Activated T-helper 1 cell treated with anti-CD3 and anti-CD28 coated beads, Interleukin-2, amount 50 U/mL, for 16 hours (primary cell): ENCODE results near the gene UBQLN4.

Source experiments
- DNase-seq, 2 donors: peaks; one replicate each; pipeline ENCODE4 v3.0.0-alpha.2; 2020; ENCODE audit warnings: low read depth in 1 of 2, low spot score in 1 of 2

The UBQLN4 gene

DNA sequence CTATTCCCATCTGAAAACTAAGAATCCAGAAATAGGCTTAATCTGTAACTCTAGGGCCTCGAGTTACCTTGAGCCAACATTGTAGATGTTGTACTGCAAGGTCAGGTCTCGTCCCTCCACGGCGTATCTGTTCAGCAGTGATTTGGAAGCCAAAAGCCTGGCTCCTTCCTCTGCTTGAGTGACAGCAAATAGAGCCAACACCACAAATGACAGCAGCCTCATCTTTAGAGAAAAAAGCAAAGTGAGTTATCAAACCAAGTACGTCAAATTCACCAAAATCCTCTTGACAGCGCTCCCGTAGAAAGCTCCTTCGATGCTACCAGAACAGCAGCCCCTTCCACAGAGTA, 33.7 kb downstream of the UBQLN4 start:
- DNase-seq, result no peak

DNA sequence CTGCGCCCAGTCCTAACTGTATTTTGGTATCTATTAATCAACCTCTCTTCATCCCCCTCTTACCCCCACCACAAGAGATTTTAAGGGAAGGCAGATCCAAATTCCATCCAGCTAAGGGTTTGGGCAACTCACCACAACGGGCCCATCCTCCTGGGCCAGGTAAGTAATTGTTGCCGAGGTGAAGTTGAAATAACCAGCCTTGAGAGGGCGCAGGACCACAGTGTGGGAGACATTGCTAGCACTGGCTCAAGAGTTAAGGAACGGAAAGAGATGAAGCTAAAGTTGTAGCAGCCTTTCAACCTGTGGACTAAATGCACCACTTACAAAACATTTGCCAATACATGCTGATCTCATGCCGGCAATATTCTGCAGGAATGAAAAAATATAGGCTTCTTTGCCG, 38.8 kb downstream of the UBQLN4 start:
- DNase-seq, result no peak

DNA sequence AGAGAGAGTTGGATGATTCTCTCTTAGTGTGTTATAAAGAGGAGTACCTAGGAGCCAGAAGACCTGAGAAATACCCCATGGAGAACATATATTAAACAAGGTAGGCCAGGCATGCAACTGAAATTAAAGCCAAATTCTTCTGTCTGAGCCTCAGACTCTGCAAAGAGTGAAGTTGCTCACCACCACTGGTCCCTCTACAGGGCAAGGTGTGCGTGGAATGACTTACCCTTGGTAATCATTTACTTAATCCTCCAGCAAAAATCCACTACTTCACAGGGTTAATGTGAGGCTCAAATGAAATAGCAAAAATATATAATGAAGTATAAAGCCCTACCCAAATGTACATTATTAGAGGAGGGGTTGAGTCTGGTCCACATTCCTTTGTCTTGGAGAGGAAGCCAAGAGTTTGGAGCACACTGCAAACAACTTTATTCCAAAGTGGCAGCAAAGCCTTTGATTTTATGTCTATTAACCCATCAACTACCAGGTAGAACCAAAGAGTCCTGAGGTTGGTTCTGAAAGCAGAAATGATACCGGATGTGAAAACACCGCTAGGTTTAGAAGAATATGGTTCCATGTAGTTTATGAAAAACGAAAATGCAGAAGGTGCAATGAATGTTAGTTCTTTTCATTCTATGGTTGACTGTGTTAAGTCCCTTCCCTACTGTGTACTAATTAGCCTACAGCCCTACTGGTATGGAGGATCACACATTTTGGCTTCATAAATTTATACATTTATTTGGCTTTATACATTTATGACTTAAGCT, 41.4 kb downstream of the UBQLN4 start:
- DNase-seq, result no peak

DNA sequence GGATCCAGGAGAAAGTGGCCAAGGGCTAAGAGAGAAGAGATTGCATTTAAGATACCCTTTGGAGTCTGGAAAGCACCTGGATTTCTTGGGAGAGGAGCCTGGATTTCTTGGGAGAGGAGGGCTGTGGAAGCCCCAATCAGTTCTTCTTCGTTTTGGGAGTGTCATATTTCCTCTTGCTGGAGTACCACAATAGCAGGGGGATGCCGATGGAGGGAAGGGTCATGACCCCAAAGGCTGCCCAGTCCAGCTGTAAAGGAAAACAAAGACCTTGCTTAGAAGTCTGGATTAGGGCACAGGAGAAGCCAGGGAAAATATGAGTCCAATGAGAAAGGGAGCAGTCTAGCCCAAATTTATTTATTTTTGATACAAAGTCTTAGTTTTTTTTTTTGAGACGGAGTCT, 44.2 kb downstream of the UBQLN4 start:
- no peak for DNase-seq

DNA sequence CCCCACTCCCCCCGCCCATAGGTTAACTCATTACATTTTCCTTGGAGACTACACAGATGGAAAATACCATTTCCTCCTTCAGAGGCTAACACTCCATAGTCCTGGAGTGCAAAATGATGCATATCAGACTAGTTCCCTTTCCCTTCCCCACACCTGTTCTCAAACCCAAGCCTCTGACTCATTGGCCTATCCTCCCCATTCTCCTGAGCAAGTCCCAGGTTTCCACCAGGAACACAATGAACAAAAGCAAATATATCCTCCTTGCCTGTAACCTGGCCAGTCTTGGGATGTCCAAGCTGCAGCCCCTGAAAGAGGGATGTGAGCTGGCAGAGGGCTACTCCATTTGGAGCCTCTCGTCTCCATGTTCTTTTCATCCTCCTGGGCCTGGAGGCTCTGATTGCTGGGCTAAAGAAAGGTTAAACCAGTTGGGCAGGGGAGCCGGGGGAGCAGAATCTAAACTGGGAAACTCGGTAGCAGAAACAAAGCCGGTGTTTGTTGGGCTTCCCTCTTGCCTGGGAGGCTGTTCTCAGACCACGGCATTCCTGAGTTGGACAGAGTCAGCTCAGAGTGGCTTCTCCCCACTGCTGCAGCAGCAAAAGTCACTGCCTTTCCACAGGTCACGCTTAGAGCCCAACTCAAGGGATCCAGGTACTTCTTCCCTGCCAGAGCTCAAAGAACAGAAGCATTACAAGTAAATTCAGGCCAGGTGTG, 46.8 kb downstream of the UBQLN4 start:
- DNase-seq, result no peak

DNA sequence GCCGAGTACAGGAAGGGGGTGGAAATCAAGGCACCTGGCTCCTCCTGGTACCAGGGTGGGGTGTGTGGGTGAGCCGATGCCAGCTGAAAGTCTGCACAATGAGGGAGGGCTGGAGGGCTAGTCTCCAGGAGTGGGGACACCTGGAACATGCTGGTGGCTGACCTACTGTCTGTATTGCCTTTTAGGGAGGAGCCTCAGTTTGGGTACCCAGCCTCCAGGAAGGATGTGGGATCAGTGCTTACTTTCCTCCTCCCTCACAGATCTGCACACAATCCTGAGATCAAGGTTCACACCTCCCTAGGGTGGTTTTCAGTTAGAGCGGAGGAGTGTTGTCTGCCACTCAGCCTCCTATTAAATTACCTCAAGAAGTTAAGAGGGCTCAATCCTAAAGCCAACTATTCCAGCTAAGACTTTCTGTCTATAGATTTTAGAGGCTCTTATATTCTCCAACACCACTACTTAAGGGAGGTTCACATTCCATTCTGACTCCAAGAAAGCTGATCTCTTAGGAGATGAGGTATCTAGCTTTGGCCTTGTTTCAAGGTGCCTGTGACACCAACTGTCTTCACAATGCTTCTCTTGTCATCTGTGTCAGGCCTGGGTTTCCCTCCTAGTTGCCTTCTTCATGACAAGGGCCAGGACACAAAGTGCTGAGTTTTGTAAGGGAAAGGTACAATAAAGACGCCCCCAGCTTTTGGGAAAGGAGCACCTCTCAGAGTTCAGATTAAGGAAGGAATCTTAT, 48.6 kb downstream of the UBQLN4 start:
- DNase-seq, result no peak

DNA sequence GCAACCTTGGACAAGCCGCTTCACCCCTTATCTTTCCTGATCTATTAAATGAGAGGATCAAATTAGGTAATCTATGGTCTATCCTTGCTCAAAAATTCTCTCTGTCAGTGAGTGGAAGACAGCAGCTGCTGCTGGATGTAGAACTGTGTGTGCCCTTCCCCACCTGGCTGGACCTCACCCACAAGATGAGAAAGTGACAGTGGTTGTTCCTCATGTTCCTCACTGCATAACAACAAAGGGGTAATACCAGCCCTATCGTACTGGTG, 49.7 kb downstream of the UBQLN4 start:
- no peak for DNase-seq

DNA sequence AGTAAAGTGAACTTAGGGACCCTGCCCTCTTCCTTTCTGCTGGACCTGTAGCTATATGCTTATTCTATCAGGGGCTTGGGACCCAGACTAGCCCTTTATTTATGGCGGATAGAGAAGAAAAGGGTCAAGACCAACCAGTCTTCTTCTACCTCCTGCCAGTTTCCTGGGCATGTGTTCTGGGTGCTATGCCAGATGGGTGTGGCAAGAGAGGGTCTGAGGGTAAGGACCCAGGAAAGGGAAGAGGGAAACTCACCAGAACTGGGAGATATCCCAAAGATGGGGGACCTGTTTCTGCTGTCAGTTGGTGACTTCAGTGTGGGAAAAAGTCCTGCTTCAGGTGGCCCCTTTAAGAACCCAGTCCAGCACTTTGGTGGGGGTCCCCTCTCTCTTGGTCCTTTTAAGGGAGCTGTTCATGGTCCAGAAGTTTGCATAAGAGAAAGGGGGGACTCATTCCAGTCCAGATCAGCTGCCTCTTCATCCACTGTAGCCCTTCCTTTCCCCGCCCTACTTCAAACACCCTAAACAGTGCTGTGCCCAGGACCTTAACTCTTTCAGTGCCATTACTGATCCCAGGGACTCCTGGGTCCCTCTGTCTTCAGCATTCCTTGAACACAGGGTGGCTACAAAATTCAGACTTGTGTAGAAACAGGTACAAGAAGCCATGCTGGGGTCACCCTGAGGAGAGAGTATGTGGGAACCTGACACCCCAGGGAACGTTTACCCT, 51.2 kb downstream of the UBQLN4 start:
- no peak for DNase-seq

DNA sequence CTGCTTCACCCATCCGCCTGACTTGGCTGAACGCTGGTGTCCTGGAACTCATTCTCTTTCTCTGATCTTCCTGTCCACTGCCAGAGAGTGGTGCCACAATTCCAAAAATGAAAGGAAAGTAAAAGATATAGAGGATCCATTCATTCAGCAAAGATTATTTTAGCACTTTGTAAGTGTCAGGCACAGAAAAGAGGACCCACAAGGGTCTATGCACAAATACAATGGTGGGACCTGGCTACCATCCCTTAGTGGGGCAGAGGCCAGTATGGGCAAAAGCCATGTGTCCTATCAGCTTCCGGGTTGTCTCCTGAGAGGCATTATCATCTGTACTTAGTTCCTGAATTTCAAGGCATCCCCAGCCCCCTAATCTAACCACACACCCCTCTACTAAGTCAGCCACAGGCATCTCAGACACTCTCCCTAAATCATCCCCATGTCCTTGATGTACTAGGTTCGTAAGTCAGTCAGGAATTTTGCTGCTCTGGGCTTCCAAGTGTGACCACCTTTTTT, 51.9 kb downstream of the UBQLN4 start:
- no peak for DNase-seq

DNA sequence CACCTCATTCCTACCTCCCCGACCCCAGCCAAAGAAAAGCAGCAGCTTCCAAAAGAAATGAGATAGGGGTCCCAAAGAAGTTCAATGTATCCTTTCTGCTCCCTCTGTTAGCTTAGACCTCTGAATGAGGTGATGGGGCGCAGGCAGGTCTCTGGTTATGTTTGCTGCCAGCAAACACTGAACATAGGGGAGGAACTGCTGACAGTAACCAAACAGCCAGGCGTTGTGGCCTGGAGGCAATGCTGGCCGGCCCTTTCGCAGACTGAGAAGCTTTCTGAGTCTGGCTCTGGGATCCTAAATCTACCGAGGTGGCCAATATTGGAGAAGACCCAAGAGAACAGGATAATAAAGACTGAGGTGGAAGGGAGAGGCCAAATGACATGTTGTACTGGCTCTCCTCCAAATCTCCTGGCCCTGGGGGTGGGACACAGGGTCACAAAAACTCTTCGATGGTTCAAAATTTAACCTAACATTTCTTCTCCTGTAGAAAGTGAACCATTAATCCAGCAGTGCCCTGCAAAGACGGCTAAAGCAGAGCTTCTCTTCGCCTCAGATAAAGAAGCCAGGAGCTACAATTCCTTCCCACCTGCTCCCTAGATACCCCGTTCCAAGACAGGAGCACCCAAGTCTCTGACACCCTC, 52.5 kb downstream of the UBQLN4 start:
- DNase-seq, result no peak

DNA sequence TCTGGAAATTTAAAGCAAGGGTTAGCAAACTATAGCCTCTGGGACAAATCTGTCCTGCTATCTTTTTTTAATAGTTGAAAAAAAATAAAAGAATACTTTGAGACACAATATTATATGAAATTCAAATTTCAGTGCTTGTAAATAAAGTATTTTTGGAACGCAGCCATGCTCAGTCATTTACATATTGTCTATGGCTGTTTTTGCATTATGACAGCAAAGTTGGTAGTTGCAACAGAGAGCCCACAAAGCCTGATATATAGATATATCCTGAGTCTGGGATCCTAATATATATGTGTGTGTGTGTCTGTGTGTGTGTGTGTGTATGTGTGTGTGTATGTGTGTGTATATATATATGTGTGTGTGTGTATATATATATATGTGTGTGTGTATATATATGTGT, 53.6 kb downstream of the UBQLN4 start:
- no peak for DNase-seq

DNA sequence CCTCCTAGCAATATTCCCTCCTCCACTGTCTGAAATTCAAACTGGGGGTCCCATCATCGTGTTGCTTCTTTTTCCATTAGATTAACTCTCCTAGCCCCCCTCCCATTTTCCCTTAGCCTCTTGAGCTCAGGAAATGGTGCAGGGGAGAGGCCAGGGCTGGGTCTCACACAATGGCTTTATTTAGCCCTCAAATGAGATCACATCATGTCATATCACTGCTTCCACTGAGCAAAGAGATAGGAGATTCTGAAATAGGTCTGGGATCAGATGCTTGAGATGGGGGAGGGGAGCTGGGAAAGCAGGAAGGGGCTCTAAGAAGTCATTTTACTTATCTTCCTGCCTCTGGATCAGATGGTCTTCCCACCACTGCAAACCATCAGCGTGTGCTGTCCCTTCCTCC, 57.4 kb downstream of the UBQLN4 start:
- no peak for DNase-seq

DNA sequence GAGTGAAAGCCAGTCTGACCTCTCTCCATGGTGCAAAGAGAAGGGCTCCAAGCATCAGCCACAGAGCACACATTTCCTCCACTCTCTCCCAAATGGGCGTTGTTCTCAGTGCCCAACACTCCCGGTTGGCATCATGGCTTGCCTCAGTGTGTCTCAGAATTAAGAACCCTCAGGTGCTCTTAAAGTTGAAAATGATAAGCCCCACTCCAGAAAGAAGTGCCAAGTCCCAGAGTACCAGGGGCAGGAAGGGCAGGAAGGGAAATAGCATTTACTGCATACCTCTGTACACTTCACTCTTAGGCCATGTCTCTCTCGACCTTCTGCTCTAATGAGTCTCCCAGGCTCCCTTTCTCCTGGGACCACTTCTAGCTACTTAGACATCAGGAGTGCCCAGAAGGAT, 60.0 kb downstream of the UBQLN4 start:
- no peak for DNase-seq

DNA sequence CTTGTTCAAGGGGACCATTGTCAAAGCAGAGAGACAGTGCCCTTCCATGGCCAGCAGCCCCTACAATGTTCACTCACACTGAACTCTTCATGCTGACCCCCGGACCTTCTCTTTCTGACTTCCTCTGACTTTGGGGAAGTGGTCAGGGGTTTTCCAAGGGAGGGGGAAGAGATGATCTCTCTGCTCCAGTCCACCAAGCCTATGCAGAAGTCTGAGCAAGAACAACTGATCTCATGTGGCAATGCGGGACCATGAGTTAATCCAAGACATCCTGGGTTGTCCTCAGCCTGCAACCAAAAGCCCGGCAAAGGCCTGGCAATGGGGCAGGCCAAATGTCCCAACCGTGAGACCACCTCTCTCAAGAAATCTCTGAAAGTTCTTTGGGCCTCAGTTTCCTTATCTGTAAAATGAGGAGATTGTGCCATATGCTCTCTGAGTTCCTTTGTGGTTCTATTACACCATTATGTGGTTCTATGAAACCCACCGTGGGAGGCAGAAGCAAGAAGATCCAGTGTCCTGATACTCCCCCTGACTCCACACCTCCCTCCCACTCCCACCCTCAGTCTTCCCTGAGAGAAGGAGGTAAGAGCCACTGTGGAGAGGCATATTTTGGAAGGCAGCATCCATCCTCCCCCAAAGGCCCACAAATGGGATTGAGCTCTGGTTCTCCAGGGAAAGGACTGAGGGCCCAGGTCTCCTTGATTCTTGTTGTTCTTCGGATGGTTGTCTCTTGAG, 63.4 kb downstream of the UBQLN4 start:
- DNase-seq, result no peak

DNA sequence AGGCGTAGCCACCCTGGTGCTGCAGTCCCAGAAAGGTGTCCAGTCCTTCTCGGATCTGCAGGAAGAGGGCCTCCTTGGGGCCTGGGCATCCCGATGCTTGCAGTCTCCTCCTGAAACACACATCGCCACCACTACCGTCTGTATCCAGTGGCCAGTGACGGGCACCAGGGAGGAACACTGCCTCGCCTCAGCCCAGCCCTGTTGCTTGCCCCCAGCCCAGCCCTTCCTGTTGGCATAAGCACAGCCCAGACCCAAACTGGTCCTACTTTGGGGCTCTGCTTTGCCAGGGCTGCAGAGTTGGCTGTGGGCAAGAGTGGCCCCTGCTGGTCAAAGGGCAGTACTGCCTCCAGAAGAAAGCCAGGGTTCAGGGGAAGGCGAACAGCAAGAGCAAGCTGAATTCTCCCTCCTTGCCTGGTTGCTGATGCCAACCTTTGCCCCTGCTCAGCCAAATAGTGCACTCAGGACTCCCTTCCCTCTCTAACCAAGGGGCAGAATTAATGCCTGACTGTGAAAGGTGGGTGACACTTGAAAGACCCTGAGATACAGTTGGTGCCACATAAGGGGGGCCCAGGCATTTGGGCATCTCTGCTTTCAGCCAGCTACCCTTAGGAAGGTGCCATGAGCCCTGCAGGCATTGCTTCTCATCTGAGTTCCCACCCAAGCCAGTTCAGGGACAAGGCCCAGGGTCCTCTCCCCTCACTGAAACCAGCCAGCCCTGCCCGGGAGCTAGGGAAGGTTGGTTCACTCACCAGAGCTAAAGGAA, 64.2 kb downstream of the UBQLN4 start:
- DNase-seq, result peak; percentile 55 to 62
